ENCODE results near the gene CREB5.

DNA sequence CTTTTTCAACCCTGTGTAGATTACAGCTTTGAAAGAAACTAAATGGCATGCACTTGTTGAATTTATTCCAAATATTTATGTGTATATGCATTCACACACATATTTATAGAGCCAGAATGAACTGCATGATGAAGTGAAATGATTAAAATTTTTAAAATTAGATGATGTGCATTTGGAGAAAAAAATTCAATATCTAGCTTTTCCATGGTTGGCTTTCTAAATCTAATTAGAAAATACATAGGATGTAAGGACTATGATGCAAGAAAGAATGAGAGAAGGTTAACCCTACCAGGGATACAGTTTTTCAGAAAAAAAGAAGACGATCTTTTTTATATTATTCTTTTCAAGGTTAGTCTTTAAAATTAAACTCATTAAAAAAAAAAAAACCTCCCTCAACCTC, 341.3 kb downstream of the CREB5 start:
- TF ChIP-seq, protein P1, sequence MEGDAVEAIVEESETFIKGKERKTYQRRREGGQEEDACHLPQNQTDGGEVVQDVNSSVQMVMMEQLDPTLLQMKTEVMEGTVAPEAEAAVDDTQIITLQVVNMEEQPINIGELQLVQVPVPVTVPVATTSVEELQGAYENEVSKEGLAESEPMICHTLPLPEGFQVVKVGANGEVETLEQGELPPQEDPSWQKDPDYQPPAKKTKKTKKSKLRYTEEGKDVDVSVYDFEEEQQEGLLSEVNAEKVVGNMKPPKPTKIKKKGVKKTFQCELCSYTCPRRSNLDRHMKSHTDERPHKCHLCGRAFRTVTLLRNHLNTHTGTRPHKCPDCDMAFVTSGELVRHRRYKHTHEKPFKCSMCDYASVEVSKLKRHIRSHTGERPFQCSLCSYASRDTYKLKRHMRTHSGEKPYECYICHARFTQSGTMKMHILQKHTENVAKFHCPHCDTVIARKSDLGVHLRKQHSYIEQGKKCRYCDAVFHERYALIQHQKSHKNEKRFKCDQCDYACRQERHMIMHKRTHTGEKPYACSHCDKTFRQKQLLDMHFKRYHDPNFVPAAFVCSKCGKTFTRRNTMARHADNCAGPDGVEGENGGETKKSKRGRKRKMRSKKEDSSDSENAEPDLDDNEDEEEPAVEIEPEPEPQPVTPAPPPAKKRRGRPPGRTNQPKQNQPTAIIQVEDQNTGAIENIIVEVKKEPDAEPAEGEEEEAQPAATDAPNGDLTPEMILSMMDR (IDR thresholded peaks at IDR 0.05 in 4 of 5, conservative IDR thresholded peaks at IDR 0.05 in 1 of 5) = no peak
- TF ChIP-seq POLR2A (IDR thresholded peaks at IDR 0.05) = no peak

Measured in gastrocnemius medialis (tissue), 4 donors.